WTC11 (cell line): Measurements from ENCODE around the gene ADAMTSL4. TPM values are rescaled to one million over a fixed set of nuclear protein-coding genes. Genes with fewer than 3 reads are reported as not detected.

Experiments used
- ATAC-seq: fragments of 200-7000 bp; cut with Tn5 transposase; 2 replicates; pipeline ENCODE4 v1.10.0; 2021; ENCODE audit warnings: mild to moderate bottlenecking, moderate library complexity
- CTCF ChIA-PET: fragments of 300-600 bp; sonication (Branson Sonifier 250); formaldehyde crosslinking; loops from one replicate; lab custom pipeline; 2021; ENCODE audit warnings: antibody characterized with exemption; lab: Charles Lee
- POLR2A ChIA-PET: fragments of 350-600 bp; sonication (Branson Sonifier 250); formaldehyde crosslinking; loops from one replicate; lab custom pipeline; 2021; ENCODE audit warnings: antibody characterized with exemption; lab: Charles Lee
- DNase-seq: peaks from one replicate; pipeline ENCODE4 v3.0.0; 2021; ENCODE audit warnings: low spot score
- H3K27ac Mint-ChIP-seq: 2 replicates; pipeline ENCODE4 v1.8.0; 2021; ENCODE audit warnings: mixed read lengths
- H3K27me3 Mint-ChIP-seq: 2 replicates; pipeline ENCODE4 v1.8.0; 2021; ENCODE audit warnings: low read depth, mild to moderate bottlenecking, moderate library complexity, mixed read lengths
- H3K36me3 Mint-ChIP-seq: 2 replicates; pipeline ENCODE4 v1.8.0; 2021; ENCODE audit warnings: mixed read lengths
- H3K4me1 Mint-ChIP-seq: 2 replicates; pipeline ENCODE4 v1.8.0; 2022; ENCODE audit warnings: mixed read lengths
- H3K4me3 Mint-ChIP-seq: 2 replicates; pipeline ENCODE4 v1.8.0; 2021; ENCODE audit warnings: mild to moderate bottlenecking, moderate library complexity, mixed read lengths
- H3K9me3 Mint-ChIP-seq: 2 replicates; pipeline ENCODE4 v1.8.0; 2021; ENCODE audit warnings: mixed read lengths
- ATF1 ChIP-seq: sonication (generic); formaldehyde crosslinking; IDR thresholded peaks from 2 replicates; pipeline ENCODE4 v1.8.1; 2023; ENCODE audit warnings: mild to moderate bottlenecking, moderate library complexity, missing genetic modification reagents
- ATF6 ChIP-seq: sonication (generic); formaldehyde crosslinking; IDR thresholded peaks from 2 replicates; pipeline ENCODE4 v1.8.1; 2023; ENCODE audit warnings: mild to moderate bottlenecking, missing genetic modification reagents
- CTCF ChIP-seq: fragments of 200-600 bp; IDR thresholded peaks from 2 replicates; pipeline ENCODE4 v1.8.0; 2022; ENCODE audit warnings: antibody characterized with exemption
- ESRRA ChIP-seq: sonication (generic); formaldehyde crosslinking; IDR thresholded peaks from 2 replicates; pipeline ENCODE4 v1.8.1; 2022; ENCODE audit warnings: mild to moderate bottlenecking, missing genetic modification reagents, borderline replicate concordance
- FOXJ3 ChIP-seq: sonication (generic); formaldehyde crosslinking; IDR thresholded peaks from 2 replicates; pipeline ENCODE4 v1.9.0; 2021; ENCODE audit warnings: missing genetic modification reagents, mild to moderate bottlenecking, borderline replicate concordance
- FOXP4 ChIP-seq: sonication (generic); formaldehyde crosslinking; IDR thresholded peaks from 2 replicates; pipeline ENCODE4 v1.8.0; 2022; ENCODE audit warnings: mild to moderate bottlenecking, missing genetic modification reagents
- KAT7 ChIP-seq: sonication (generic); formaldehyde crosslinking; IDR thresholded peaks from 2 replicates; pipeline ENCODE4 v1.8.1; 2023; ENCODE audit warnings: missing genetic modification reagents, mild to moderate bottlenecking, borderline replicate concordance
- OVOL2 ChIP-seq: fragments of 250-450 bp; sonication (Bioruptor Pico); IDR thresholded peaks from 2 replicates; pipeline ENCODE4 v1.9.0; 2021; ENCODE audit warnings: mild to moderate bottlenecking, borderline replicate concordance
- PRRX2 ChIP-seq: fragments of 250-450 bp; sonication (Bioruptor Pico); IDR thresholded peaks from 2 replicates; pipeline ENCODE4 v1.8.0; 2021; ENCODE audit warnings: mild to moderate bottlenecking
- RELA ChIP-seq: sonication (generic); formaldehyde crosslinking; IDR thresholded peaks from 2 replicates; pipeline ENCODE4 v1.8.1; 2022; ENCODE audit warnings: missing genetic modification reagents, mild to moderate bottlenecking, borderline replicate concordance
- SMAD3 ChIP-seq: sonication (generic); formaldehyde crosslinking; IDR thresholded peaks from 2 replicates; pipeline ENCODE4 v1.8.0; 2022; ENCODE audit warnings: missing genetic modification reagents, mild to moderate bottlenecking, borderline replicate concordance
- SMAD4 ChIP-seq: sonication (generic); formaldehyde crosslinking; IDR thresholded peaks from 2 replicates; pipeline ENCODE4 v1.8.0; 2022; ENCODE audit warnings: mild to moderate bottlenecking, missing genetic modification reagents
- SOX15 ChIP-seq: fragments of 250-450 bp; sonication (Bioruptor Pico); IDR thresholded peaks from 2 replicates; pipeline ENCODE4 v1.9.0; 2021; ENCODE audit warnings: mild to moderate bottlenecking
- SP1 ChIP-seq: sonication (generic); formaldehyde crosslinking; conservative IDR thresholded peaks from 2 replicates; pipeline ENCODE4 v1.8.1; 2022; ENCODE audit warnings: missing genetic modification reagents
- USF1 ChIP-seq: sonication (generic); formaldehyde crosslinking; IDR thresholded peaks from 2 replicates; pipeline ENCODE4 v1.8.0; 2022; ENCODE audit warnings: mild to moderate bottlenecking, missing genetic modification reagents
- ZNF138 ChIP-seq: sonication (generic); formaldehyde crosslinking; conservative IDR thresholded peaks from 2 replicates; pipeline ENCODE4 v1.8.1; 2022; ENCODE audit warnings: mild to moderate bottlenecking, moderate library complexity, missing genetic modification reagents
- ZNF396 ChIP-seq: fragments of 250-450 bp; sonication (Bioruptor Pico); IDR thresholded peaks from 2 replicates; pipeline ENCODE4 v1.8.0; 2021; ENCODE audit warnings: mild to moderate bottlenecking, moderate library complexity, borderline replicate concordance
- ZNF416 ChIP-seq: fragments of 250-450 bp; sonication (Bioruptor Pico); IDR thresholded peaks from 2 replicates; pipeline ENCODE4 v1.9.0; 2021; ENCODE audit warnings: mild to moderate bottlenecking, inconsistent platforms
- total RNA-seq: library from RNA; stranded (reverse); gene quantifications from 3 replicates; pipeline ENCODE4 v1.2.3, GENCODE V29; 2021

Gene ADAMTSL4
- total RNA-seq, 1 experiment from 2014 or later, result 6.6 TPM

GRCh38 chr1:150549496-150550221 lies 451 bp downstream of the ADAMTSL4 start:
- TF ChIP-seq SP1 (CRISPR knock-in tag) (0 out of 2 replicates have a peak, but pooled peaks have one; percentile 2), ESRRA (CRISPR knock-in tag) (no peak)
- ATAC-seq, result peak; percentile 7
- Mint-ChIP-seq H3K4me1 (peaks cover 25% of the 10 kb centered on the region), H3K4me3 (peak overlapping the region; percentile 80), H3K27me3 (peaks cover 43% of the 10 kb centered on the region), H3K27ac (no peak overlapping the region), H3K9me3 (no peaks in the 10 kb centered on the region), H3K36me3 (no peaks in the 10 kb centered on the region)
- POLR2A ChIA-PET, result interaction anchor here (0.6 to 1.4 kb wide), 6 partner anchors 9 to 198 kb away, joined by 3 to 5 read pairs (median 4); partner anchors contain the start of gene RPRD2
- CTCF ChIA-PET, result interaction anchor here (1.3 to 8.2 kb wide), 3 partner anchors 10 to 34 kb away, joined by 3 to 124 read pairs (median 97); partner anchors contain the start of gene FALEC
- DNase-seq, result peak; percentile 65

GRCh38 chr1:150550222-150551050 lies 1.2 kb downstream of the ADAMTSL4 start:
- H3K27me3 Mint-ChIP-seq, result peaks cover 43% of the 10 kb centered on the region
- H3K27ac Mint-ChIP-seq, result no peak overlapping the region
- ATAC-seq (no peak), DNase-seq (no peak)
- H3K4me3 Mint-ChIP-seq, result peak overlapping the region; percentile 80
- POLR2A ChIA-PET, result interaction anchor here (1.1 to 1.4 kb wide), 3 partner anchors 8 to 18 kb away, joined by 4 read pairs; no protein-coding TSS in a partner anchor
- CTCF ChIA-PET, result interaction anchor here (1.3 to 8.2 kb wide), 3 partner anchors 10 to 35 kb away, joined by 3 to 124 read pairs (median 97); partner anchors contain the start of gene FALEC
- H3K36me3 Mint-ChIP-seq, result peaks cover 2% of the 10 kb centered on the region; the same call in 1 of the 2 replicates
- TF ChIP-seq OVOL2 (no peak), USF1 (CRISPR knock-in tag) (no peak), ATF1 (CRISPR knock-in tag) (no peak), RELA (CRISPR knock-in tag) (no peak), SMAD4 (CRISPR knock-in tag) (no peak), PRRX2 (CRISPR knock-in tag) (no peak), SOX15 (CRISPR knock-in tag) (no peak), ATF6 (CRISPR knock-in tag) (no peak), FOXP4 (CRISPR knock-in tag) (no peak)
- H3K9me3 Mint-ChIP-seq, result no peaks in the 10 kb centered on the region
- H3K4me1 Mint-ChIP-seq, result peaks cover 26% of the 10 kb centered on the region

GRCh38 chr1:150551051-150551783 lies 2.0 kb downstream of the ADAMTSL4 start:
- no peak for DNase-seq
- POLR2A ChIA-PET, result interaction anchor here (0.6 to 0.7 kb wide), 2 partner anchors 14 to 22 kb away, joined by 3 to 4 read pairs; no protein-coding TSS in a partner anchor
- CTCF ChIA-PET, result interaction anchor here (5.7 to 8.2 kb wide), 2 partner anchors 9 to 16 kb away, joined by 97 to 124 read pairs; no protein-coding TSS in a partner anchor
- no peak overlapping the region for H3K27ac Mint-ChIP-seq
- no peaks in the 10 kb centered on the region for H3K9me3 Mint-ChIP-seq
- H3K4me3 Mint-ChIP-seq, result no peak overlapping the region
- no peak for ATAC-seq
- peaks cover 39% of the 10 kb centered on the region for H3K27me3 Mint-ChIP-seq
- peaks cover 30% of the 10 kb centered on the region for H3K4me1 Mint-ChIP-seq
- peaks cover 4% of the 10 kb centered on the region; the same call in 1 of the 2 replicates for H3K36me3 Mint-ChIP-seq
- TF ChIP-seq SMAD3 (CRISPR knock-in tag) (no peak), ZNF396 (CRISPR knock-in tag) (no peak), PRRX2 (CRISPR knock-in tag) (no peak), CTCF (no peak), ZNF138 (no peak), FOXJ3 (CRISPR knock-in tag) (no peak), ATF6 (CRISPR knock-in tag) (no peak), ZNF416 (no peak), KAT7 (no peak)
